Fibroblast of pulmonary artery (primary cell): ENCODE results near the gene PRMT7.

Experiments
- DNase-seq: peaks from one replicate; pipeline ENCODE4 v3.0.0-alpha.2; 2010; ENCODE audit warnings: low read depth
- H3K4me3 ChIP-seq: replicated peaks from 2 replicates; pipeline ENCODE4 v1.5.1; 2011; ENCODE audit warnings: low read depth, mild to moderate bottlenecking, control low read depth, low read length, moderate library complexity
- CTCF ChIP-seq: IDR thresholded peaks from 2 replicates; pipeline ENCODE4 v1.5.1; 2011; ENCODE audit warnings: mild to moderate bottlenecking, control low read depth, low read length, inconsistent platforms; ENCODE audit errors: missing control alignments

The PRMT7 gene

GRCh38 chr16:68328151-68328859 lies 17.5 kb downstream of the PRMT7 start:
- no peak overlapping the region for H3K4me3 ChIP-seq
- DNase-seq, result peak; percentile 88
- peak; percentile 97 for TF ChIP-seq CTCF

GRCh38 chr16:68328860-68329390 lies 18.1 kb downstream of the PRMT7 start:
- H3K4me3 ChIP-seq, result no peak overlapping the region
- no peak for DNase-seq
- TF ChIP-seq CTCF, result no peak

- H3K4me3 ChIP-seq, result no peak overlapping the region
- no peak for TF ChIP-seq CTCF
- DNase-seq, result no peak
These were observed 21.1 kb downstream of the PRMT7 start for GRCh38 chr16:68331879-68332410.

GRCh38 chr16:68332411-68333121 lies 21.7 kb downstream of the PRMT7 start:
- H3K4me3 ChIP-seq, result no peak overlapping the region
- TF ChIP-seq CTCF, result no peak
- DNase-seq, result peak; percentile 50

GRCh38 chr16:68335175-68335574 lies 24.4 kb downstream of the PRMT7 start:
- no peak overlapping the region for H3K4me3 ChIP-seq
- no peak for TF ChIP-seq CTCF
- no peak for DNase-seq

- DNase-seq, result no peak
- no peak for TF ChIP-seq CTCF
- H3K4me3 ChIP-seq, result no peak overlapping the region
These were observed 27.7 kb downstream of the PRMT7 start for GRCh38 chr16:68338326-68339119.
